ENCODE results near the gene MACF1. TPM values are rescaled to one million over a fixed set of nuclear protein-coding genes. Genes with fewer than 3 reads are reported as not detected.

MACF1 gene, protein sequence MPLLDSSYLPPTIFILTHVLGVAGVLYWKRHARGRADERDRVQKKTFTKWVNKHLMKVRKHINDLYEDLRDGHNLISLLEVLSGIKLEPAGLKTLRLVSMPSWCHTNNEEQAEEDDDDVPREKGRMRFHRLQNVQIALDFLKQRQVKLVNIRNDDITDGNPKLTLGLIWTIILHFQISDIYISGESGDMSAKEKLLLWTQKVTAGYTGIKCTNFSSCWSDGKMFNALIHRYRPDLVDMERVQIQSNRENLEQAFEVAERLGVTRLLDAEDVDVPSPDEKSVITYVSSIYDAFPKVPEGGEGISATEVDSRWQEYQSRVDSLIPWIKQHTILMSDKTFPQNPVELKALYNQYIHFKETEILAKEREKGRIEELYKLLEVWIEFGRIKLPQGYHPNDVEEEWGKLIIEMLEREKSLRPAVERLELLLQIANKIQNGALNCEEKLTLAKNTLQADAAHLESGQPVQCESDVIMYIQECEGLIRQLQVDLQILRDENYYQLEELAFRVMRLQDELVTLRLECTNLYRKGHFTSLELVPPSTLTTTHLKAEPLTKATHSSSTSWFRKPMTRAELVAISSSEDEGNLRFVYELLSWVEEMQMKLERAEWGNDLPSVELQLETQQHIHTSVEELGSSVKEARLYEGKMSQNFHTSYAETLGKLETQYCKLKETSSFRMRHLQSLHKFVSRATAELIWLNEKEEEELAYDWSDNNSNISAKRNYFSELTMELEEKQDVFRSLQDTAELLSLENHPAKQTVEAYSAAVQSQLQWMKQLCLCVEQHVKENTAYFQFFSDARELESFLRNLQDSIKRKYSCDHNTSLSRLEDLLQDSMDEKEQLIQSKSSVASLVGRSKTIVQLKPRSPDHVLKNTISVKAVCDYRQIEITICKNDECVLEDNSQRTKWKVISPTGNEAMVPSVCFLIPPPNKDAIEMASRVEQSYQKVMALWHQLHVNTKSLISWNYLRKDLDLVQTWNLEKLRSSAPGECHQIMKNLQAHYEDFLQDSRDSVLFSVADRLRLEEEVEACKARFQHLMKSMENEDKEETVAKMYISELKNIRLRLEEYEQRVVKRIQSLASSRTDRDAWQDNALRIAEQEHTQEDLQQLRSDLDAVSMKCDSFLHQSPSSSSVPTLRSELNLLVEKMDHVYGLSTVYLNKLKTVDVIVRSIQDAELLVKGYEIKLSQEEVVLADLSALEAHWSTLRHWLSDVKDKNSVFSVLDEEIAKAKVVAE (N-terminal part only)
- polyA plus RNA-seq (2012; rRNA removed), result 37.6 and 45.9 TPM in 2 replicates
- polyA plus RNA-seq (2012; cell fraction: cytosol; rRNA removed), result 34.1 and 37.3 TPM in 2 replicates
- polyA plus RNA-seq (2012; cell fraction: nucleus; rRNA removed), result 141 and 172 TPM in 2 replicates

DNA sequence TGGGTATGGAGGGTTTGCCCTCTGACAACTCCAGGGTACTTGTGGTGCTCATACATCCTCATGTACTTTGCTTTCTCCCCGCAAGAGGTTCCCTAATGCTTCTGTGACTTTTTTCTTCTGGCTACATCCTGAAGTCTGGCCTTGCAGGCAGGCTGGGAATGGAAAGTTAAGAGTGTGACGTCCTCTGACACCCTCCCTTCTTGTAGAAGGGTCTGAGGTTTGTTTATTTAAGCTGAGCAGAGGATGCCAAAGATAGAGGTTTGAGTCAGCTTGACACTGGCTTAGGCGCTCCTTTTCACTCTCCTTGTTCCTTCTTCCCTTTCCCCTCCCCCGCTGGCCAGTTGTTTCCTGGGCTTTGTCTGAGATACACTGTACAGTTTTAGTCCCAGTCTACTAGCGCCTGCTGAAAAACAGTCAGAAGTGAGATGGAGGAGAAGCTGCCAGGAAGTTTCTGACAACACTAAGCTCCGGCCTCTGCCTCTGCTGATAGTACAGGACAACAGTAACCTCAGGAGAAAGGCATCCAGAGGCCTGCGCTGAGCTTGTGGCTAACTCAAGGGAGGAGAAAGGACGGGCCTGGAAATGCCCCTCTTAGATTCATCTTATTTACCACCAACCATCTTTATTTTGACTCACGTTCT is at the start of gene MACF1:
Gene MACF1, plus strand, starts transcription at position 255 of the 641 bp plus-strand sequence. Its CDS starts 328 bp downstream, at position 583.
- H3K4me3 ChIP-seq (ENCODE audit: low read depth in 2 of 2, low read length in 1 of 2), result peak within 1 kb of the TSS; percentile 41 to 70; a peak in 3 of 4 replicates
- CTCF ChIA-PET, result interaction anchor here (1.0 to 4.1 kb wide), 6 partner anchors 10 to 106 kb away, joined by 3 to 30 read pairs (median 3); no protein-coding TSS in a partner anchor
- peaks cover 57% of the 10 kb centered on the region for H3F3A ChIP-seq (replicated peaks; ENCODE audit: insufficient read depth)
- peaks cover 7 to 10% of the 10 kb centered on the region in 2 experiments; a peak in 2 of 4 replicates for H3K4me1 ChIP-seq (ENCODE audit: control insufficient read depth in 1 of 2, insufficient read depth in 2 of 2, low read depth in 1 of 2, low read length in 1 of 2)
- DNase-seq, result no peak
- peak within 1 kb of the TSS; percentile 84 for H3K9ac ChIP-seq
- peak within 1 kb of the TSS; percentile 80 for H3K4me2 ChIP-seq
- H3K9me3 ChIP-seq, result no peaks in the 10 kb centered on the region
- no peaks in the 10 kb centered on the region for H3K27me3 ChIP-seq (ENCODE audit: insufficient read depth)
- H2AFZ ChIP-seq (ENCODE audit: low read depth), result no peak within 1 kb of the TSS
- 10% methylated on average over 8 of the region's 9 CpGs for WGBS (ENCODE audit: low lambda C conversion rate)
- H3K36me3 ChIP-seq (replicated peaks in 1 of 2; ENCODE audit: control insufficient read depth in 1 of 2, insufficient read depth in 2 of 2, low read length in 1 of 2), result peaks cover 0 to 14% of the 10 kb centered on the region in 2 experiments
- H4K20me1 ChIP-seq (ENCODE audit: insufficient read depth), result no peaks in the 10 kb centered on the region
- peak within 1 kb of the TSS; percentile 72 to 97 for H3K27ac ChIP-seq (ENCODE audit: low read depth in 2 of 2, low read length in 1 of 2)
- peaks cover 94% of the 10 kb centered on the region for H3K79me2 ChIP-seq (ENCODE audit: insufficient read depth)
- POLR2A ChIA-PET, result no interaction called here
- no peaks in the 10 kb centered on the region for H3K9me2 ChIP-seq
- peak; percentile 28; the same call in 1 of the 2 replicates for TF ChIP-seq TAF1 (IDR thresholded peaks at IDR 0.05; ENCODE audit: borderline replicate concordance, low read depth, low read length)
- TF ChIP-seq EP300 (IDR thresholded peaks at IDR 0.05; ENCODE audit: borderline replicate concordance in 1 of 2, low read depth in 1 of 2, low read length in 1 of 2), result peak in 1 of 2 experiments; percentile 34; a peak in 1 of 4 replicates
- 0 out of 2 replicates have a peak, but pooled peaks have one; percentile 13 for TF ChIP-seq SIN3A (IDR thresholded peaks at IDR 0.05; ENCODE audit: borderline replicate concordance, low read depth, low read length)
- TF ChIP-seq EZH2phosphoT487 (IDR thresholded peaks at IDR 0.05; ENCODE audit: borderline replicate concordance, low read depth), result no peak
- peak; percentile 6; the same call in 1 of the 2 replicates for TF ChIP-seq SMC3 (IDR thresholded peaks at IDR 0.05; ENCODE audit: low read depth, low read length)
- no peak for TF ChIP-seq ZBTB33 (IDR thresholded peaks at IDR 0.05; ENCODE audit: borderline replicate concordance, low read depth)
- no peak for TF ChIP-seq FOXM1 (IDR thresholded peaks at IDR 0.05; ENCODE audit: low read depth)
- no peak for TF ChIP-seq ELF1 (IDR thresholded peaks at IDR 0.05)
- 0 out of 2 replicates have a peak, but pooled peaks have one; percentile 6 for TF ChIP-seq FOSL2 (IDR thresholded peaks at IDR 0.05; ENCODE audit: borderline replicate concordance, low read depth)
- peak; percentile 49 for TF ChIP-seq TCF12 (IDR thresholded peaks at IDR 0.05)
- TF ChIP-seq MAX (IDR thresholded peaks at IDR 0.05; ENCODE audit: low read depth), result peak; percentile 41; the same call in 1 of the 2 replicates
- TF ChIP-seq POLR2AphosphoS5 (IDR thresholded peaks at IDR 0.05; ENCODE audit: low read depth, low read length), result peak; percentile 23; the same call in 1 of the 2 replicates
- TF ChIP-seq MEF2A (IDR thresholded peaks at IDR 0.05; ENCODE audit: borderline replicate concordance, low read depth), result 0 out of 2 replicates have a peak, but pooled peaks have one; percentile 70
- TF ChIP-seq NFIC (IDR thresholded peaks at IDR 0.05; ENCODE audit: borderline replicate concordance), result peak; percentile 35; the same call in 1 of the 2 replicates
- TF ChIP-seq REST (IDR thresholded peaks at IDR 0.05; ENCODE audit: low read depth, low read length), result no peak
- 0 out of 2 replicates have a peak, but pooled peaks have one; percentile 2 for TF ChIP-seq JUND (IDR thresholded peaks at IDR 0.05)
- no peak for TF ChIP-seq IRF3 (IDR thresholded peaks at IDR 0.05; ENCODE audit: low read depth, low read length)
- no peak for TF ChIP-seq TEAD4 (IDR thresholded peaks at IDR 0.05; ENCODE audit: borderline replicate concordance, insufficient read depth)
- peak; percentile 46; the same call in 1 of the 2 replicates for TF ChIP-seq YY1 (IDR thresholded peaks at IDR 0.05; ENCODE audit: low read depth)

Measured in SK-N-SH (cell line).